Endothelial cell of hepatic sinusoid (primary cell): ENCODE results near the gene PLEKHJ1.
"Not testable (repeated sequence)": the region's sequence is repeated elsewhere in the genome, so short reads cannot be mapped to it uniquely, and the experiment has no call there.

ENCODE experiments used
- in situ Hi-C: cut with HindIII; loops from 2 replicates; pipeline ENCODE4 v1.10.0; 2017; ENCODE audit warnings: low sequenced_read_pairs

PLEKHJ1 gene

DNA sequence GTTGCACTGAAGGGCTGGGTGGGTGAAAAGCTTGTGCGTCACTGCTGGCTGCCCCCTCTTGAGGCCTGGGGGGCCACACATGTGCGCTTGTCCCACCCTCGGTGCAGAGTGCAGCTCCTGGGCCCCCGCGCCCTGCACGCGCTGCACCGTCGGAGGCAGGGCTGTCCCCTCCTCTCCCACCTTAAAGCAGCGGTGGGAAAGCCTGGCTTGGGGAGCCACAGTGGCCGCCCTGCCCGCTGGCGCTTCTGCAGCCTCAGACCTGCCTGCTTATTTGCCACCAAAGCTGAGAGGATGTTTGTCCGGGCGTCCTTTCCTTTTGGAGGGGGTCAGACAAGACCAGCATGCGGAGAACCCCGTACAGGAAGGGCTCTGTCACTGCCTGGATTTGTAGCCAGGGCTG is 26.7 kb downstream of the PLEKHJ1 start:
- in situ Hi-C loops = no loop called here

DNA sequence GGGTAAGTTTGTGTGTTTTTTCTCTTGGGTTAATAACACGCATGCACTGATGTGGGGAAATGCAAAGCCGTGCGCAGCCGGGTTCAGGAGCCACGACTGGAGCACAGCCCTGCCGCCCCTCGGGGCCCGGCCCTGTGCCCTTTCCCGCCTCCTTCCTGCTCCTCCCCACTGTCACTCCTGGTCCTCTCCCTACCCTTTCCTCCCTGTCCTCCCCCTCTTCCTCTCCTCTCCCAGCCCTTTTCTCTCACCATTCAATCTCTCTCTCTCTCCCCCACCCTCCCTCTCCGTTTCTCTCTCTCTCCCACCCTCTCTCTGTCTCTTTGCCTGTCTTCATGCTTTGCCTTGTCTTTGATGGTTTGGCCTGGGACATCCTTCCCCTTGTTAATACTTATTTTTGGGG is 27.2 kb downstream of the PLEKHJ1 start:
- in situ Hi-C loops = no loop called here

- in situ Hi-C loops = no loop called here
Observed at GRCh38 chr19:2207991-2208860, 27.9 kb downstream of the PLEKHJ1 start.

DNA sequence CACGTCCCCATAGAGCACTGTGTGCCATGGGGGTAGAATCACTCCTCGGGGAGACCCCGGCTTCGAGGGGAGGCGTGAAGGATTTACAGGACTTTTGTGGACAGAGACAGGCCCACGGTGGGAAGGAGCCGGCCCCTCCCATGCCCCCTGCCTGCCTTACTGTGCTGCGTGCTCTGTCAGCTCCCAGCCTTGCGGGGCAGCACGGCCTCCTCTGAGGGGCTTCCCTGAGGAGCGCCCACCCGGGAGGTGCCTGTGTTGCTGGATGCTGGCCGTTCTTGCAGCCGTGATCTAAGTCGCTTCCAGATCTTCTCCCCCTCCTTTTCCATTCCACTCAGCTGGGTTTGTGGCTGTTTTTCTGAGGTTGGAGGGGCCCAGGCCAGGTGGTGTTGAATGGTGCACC is 29.1 kb downstream of the PLEKHJ1 start:
- in situ Hi-C loops = no loop called here

DNA sequence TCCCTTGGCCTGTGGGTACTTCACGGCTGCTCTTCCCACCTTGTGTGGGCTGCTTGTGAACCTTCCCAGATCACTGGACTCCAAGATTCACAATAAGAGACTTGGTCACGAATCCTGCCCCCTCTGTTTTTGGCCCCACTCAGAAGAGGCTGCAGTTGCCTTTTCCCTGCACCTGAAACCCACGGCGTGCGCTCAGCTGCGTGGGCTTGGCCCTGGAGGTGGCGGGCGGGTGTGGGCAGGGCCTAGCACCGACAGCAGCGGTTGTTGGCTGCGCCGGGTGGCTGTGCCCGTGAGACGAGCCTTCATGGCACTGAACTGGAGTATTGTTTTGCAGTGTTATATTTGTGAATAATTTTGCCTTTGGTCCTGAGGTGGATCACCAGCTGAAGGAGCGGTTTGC is 33.8 kb downstream of the PLEKHJ1 start:
- in situ Hi-C loops = no loop called here

DNA sequence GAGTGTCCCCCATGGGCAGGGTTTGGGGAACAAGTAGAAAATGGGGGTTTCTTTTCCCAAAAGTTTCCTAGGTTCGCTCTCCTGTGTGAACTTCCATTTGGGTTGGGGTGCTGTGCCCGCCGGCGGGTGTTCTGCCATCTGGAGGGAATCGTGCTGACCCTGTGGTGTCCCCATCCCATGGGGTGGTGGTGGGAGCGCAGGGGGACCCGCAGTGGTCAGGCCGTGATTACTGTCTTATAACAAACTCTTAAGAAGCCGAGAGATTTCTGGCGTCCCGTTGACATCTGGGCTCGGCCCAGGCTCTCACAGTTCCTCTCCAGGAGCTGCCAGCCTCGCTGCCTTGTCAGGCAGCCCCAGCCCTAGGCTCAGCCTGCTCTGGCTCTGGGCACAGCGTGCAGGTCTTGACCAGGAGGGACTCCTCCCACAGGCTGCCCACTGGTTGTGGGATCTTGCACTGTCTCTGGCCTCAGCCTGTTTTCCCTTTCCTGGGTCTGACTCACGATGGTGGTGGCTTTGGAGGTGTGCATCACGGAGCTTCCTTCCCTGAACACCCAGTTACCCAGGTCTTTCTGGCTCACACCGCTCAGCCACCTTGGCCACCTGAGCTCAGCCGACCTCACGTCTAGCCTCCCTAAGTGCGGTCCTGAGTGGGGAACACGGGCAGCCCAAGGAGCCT is 34.5 kb downstream of the PLEKHJ1 start:
- in situ Hi-C loops = no loop called here

DNA sequence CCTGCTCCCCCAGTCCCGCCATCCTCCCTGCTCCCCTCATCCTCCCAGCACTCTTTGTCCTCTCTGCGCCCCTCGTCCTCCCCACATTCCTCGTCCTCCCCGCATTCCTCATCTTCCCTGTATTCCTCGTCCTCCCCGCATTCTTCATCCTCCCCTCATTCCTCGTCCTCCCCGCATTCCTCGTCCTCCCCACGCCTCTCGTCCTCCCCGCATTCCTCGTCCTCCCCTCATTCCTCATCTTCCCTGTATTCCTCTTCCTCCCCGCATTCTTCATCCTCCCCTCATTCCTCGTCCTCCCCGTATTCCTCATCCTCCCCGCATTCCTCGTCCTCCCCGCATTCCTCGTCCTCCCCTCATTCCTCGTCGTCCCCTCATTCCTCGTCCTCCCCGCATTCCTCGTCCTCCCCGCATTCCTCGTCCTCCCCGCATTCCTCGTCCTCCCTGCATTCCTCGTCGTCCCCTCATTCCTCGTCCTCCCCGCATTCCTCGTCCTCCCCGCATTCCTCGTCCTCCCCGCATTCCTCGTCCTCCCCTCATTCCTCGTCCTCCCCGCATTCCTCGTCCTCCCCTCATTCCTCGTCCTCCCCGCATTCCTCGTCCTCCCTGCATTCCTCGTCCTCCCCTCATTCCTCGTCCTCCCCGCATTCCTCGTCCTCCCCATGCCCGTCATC is 35.4 kb downstream of the PLEKHJ1 start:
- in situ Hi-C loops = not testable (repeated sequence)

DNA sequence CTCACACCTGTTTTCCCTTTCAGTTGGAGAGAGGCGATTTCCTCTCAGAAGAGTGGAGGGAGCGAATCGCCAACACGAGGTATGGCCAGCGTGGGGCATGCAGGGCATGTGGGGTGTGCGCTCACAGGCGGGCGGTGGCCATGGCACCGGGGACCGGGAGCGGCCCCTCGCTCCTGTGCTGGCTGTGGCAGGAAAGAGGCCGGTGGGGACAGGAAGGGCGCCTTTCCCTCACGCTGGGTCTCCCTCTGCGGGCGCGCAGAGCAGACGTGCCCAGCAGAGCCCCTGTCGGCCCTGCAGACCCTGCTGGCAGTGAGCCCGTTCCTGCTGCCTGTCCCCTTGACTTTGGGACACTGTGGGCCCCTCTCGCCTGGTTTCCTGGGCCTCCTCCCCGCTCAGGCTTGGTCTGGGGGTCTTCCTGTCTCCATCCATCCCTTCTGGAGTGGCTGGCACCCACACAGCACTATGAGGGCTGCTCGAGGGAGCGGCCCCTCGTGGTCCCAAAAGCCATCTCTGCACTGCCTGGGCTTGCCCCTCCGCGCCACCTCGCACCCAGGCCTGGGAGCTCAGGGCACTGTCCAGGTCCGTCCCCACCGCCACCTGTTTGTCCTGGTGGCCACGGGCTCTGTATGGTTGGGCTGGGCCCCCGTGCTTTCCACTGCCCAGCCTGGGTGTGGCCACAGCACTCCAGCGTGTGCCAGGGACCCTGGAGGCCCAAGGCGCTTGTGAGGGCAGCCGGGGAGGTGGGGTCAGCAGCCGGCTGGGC is 36.1 kb downstream of the PLEKHJ1 start:
- in situ Hi-C loops = no loop called here

GRCh38 chr19:2199215-2199614 is 36.9 kb downstream of the PLEKHJ1 start:
- in situ Hi-C loops = no loop called here

DNA sequence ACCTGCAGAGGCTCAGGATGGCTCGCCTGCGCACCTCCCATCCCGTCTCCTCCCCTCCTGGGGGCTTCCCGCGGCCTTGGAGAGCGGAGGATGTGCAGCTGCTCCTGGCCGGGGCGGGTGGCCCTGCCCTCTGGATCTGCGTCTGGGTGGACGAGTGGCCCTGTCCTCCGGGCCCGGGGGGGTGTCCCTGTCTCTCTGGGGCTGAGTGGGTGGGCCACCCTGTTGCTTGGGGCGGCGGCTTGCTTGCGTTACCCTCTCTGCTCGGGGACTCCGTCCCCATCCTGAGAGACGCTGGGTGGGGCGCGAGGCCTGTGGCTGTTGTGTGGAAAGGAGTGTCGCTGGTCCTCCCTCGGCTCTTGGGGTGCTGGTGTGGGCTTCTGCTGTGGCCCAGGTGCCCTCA is 37.8 kb downstream of the PLEKHJ1 start:
- in situ Hi-C loops = no loop called here

GRCh38 chr19:2197270-2197669 is 38.9 kb downstream of the PLEKHJ1 start:
- in situ Hi-C loops = no loop called here

DNA sequence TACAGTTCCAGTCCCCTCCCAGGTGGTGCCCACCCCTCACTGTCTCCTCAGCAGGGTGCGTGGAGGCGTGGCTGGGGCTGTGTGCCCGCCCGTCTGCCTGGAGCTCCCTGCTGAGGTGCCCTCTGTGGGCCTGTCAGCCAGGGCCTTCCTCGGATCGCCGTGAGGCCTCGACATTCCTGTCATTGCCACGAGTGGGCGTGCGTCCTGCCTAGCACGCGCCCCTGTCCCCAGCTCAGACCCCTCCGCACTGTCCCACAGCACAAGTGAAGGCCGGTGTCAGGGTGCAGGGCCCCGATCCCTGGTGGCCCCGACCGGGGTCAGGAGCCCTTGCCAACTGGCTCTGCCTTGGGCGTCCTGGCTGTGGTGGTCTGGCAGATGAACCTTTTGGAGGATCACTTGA is 40.2 kb downstream of the PLEKHJ1 start:
- in situ Hi-C loops = no loop called here

DNA sequence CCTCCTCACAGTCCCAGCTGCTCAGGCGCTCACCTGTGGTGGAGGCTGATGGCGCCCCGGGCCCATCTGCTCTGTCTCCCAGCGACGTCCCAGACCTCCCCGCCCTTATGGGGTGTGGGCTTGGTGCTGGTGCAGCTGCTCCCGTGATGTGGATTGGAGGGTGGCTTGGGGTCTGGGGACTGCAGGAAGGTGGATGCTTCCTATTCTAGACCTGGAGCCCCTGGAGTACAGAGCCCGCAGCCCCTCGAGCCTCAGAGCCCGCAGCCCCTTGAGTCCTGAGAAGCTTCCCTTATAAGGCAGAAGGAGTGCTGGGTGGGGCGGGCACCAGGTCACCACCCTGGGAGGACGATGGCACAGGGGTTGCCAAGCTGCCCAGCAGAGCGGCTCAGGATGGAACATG is 40.8 kb downstream of the PLEKHJ1 start:
- in situ Hi-C loops = no loop called here

DNA sequence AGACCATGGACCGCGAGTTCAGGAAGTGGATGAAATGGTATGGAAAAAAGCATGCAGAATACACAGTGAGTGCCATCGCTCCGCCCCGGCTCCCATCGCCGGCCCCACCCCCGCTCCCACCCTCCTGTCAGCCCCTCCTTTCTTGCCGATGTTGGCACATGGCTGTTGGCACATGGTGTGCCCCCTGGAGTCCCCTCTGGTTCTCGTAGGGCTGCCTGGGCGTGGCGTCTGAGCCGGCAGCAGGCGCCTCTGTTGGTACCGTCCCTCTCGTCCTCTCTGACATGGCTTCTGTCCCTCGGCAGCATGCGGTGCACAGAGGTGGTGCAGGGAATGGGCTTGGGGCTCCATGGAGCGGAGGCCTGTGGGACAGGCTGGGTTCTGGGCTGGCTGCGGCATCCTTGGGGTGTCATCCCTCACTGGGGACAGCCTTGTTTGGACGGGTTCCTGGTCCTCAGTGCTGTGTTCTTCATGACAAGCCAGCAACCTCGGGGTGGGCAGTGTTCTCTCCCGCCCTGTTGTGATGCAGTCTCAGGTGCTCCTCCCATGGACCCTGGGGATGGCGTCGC is 41.5 kb downstream of the PLEKHJ1 start:
- in situ Hi-C loops = no loop called here

DNA sequence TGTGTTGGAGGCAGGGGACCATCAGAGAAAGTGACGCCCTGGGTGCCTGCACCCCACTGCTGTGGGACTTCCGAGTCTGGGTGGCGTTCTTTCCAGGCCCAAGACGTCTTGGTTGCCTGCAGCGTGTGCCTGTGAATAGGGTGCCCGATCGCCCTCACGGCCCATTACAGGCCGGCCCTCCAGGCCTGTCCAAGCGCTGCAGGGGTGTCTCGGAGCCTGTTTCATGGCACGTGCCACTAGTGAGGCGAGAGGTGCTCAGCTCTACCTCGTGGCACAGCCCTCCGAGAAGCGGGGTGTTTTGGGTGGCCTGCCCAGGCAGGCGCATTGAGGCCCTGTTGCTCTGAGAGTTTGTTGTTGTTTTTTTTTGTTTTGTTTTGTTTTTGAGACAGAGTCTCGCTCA is 42.3 kb downstream of the PLEKHJ1 start:
- in situ Hi-C loops = no loop called here

DNA sequence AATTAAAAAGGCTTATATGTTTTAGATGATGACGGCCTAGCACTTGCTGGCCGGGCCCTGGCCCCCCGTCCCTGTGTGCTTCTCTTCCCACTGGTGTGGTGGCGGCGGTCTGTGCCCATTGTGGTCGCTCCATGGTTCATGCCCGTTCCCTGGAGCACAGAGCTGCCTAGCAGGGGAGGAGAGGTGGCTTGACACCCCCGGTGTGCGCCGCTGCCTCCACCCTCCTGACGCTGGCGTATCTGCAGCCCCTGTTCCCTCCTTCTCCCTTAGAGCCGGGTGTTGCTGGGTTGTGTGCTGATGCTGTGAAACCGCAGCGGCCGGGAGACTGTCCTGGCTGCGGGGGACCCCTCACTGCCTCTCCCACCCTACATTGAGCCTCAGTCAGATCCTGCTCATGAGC is 43.3 kb downstream of the PLEKHJ1 start:
- in situ Hi-C loops = no loop called here

- in situ Hi-C loops = no loop called here
Observed at GRCh38 chr19:2191456-2192310, 44.4 kb downstream of the PLEKHJ1 start.

GRCh38 chr19:2190848-2191455 is 45.2 kb downstream of the PLEKHJ1 start:
- in situ Hi-C loops = no loop called here

DNA sequence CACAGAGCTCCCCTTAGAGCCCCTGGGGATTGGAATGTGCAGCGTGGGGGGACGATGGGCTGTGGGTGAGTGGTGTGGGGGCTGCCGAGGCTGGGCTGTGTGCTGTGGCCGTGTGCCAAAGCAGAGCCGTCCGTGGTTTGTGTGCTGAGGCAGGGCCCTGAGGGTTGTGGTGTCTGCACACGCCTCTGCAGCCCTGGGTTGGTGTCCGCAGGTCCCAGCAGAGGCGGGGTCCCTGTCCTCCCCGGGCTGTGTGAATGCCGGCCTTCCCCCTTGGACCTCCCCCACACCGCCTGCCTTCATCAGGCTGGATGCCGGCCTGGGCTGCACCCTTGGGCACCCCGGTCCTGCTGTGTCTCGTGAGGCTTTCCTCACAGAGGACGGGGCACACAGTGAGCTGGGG is 46.2 kb downstream of the PLEKHJ1 start:
- in situ Hi-C loops = no loop called here
